Psoas muscle (tissue), 8 donors: ENCODE data around the gene ANXA3. TPM values are rescaled to one million over a fixed set of nuclear protein-coding genes. Genes with fewer than 3 reads are reported as not detected.

ENCODE experiments used
- ATAC-seq, 4 donors: fragments of 200-7000 bp; cut with Tn5 transposase; one replicate each; pipeline ENCODE4 v1.9.1; 2020; ENCODE audit warnings: moderate library complexity in 3 of 4, mild to moderate bottlenecking in 2 of 4
- DNase-seq, 2 donors: peaks; one replicate each; pipeline ENCODE4 v3.0.0-alpha.2; 2020
- H3K27ac ChIP-seq: fragments of 200-600 bp; one replicate; pipeline ENCODE4 v1.8.0; 2022
- H3K27me3 ChIP-seq, 3 donors: fragments of 200-600 bp in 1 of 3; one replicate each; pipeline versions ENCODE4 v1.6.1 to v1.8.0; 2013 to 2022; ENCODE audit warnings: low read length in 2 of 3, mild to moderate bottlenecking in 2 of 3, moderate library complexity in 1 of 3; ENCODE audit not compliant: insufficient read depth in 3 of 3
- H3K36me3 ChIP-seq, 2 donors: fragments of 200-600 bp in 1 of 2; one replicate each; pipeline versions ENCODE4 v1.6.1 to v1.8.0; 2013 to 2022; ENCODE audit warnings: low read depth in 1 of 2, mild to moderate bottlenecking in 1 of 2, moderate library complexity in 1 of 2; ENCODE audit not compliant: insufficient read depth in 1 of 2
- H3K4me1 ChIP-seq: fragments of 200-600 bp; one replicate; pipeline ENCODE4 v1.8.0; 2022
- H3K4me3 ChIP-seq: fragments of 200-600 bp; one replicate; pipeline ENCODE4 v1.8.0; 2022; ENCODE audit warnings: mild to moderate bottlenecking
- H3K9me3 ChIP-seq: fragments of 200-600 bp; one replicate; pipeline ENCODE4 v1.8.0; 2022
- CTCF ChIP-seq: fragments of 200-600 bp; IDR thresholded peaks from one replicate; pipeline ENCODE4 v1.8.0; 2022; ENCODE audit warnings: antibody characterized with exemption
- WGBS, 3 donors: extraction: QIAGEN DNeasy Blood & Tissue Kit; methylation state at CpG; one replicate each; pipeline versions ENCODE4 v1.1.6 to v1.1.7; 2013; 5-methylcytosine and 5-hydroxymethylcytosine counted together
- intact Hi-C, 2 donors: fragments of 100-400 bp; cut with DNase I; formaldehyde crosslinking; loops; one replicate each; pipeline versions ENCODE4 v1.11.0 to v1.14.2; 2022
- polyA plus RNA-seq, 3 donors: library from polyadenylated mRNA; stranded (reverse); fragments of 200-250 nt; gene quantifications; one replicate each; pipeline ENCODE4 v1.2.3, GENCODE V29; 2013
- total RNA-seq, 4 donors: library from RNA; stranded (reverse); fragmentation: NEBNext Ultra II Directional in 2 of 4; extraction: Animal tissue kit (Norgen Biotek cat#: 25700) in 2 of 4; gene quantifications; one replicate each; pipeline versions ENCODE4 v1.2.1 to v1.2.4, GENCODE V29; 2021 to 2023
- donor health status: healthy with polysubstance abuse.
- donor health status: DM: no; HTN: no; CAD: no; lungs with moderate emphysema.
- donor health status: Bipolar disorder and iron deficiency.
- donor health status: healthy.
- donor health status: DM: yes; HTN: yes; CAD: no.
- donor health status: DM: no; HTN: no; CAD: no.
- donor health status: DM: no; HTN: no; CAD: no.
- donor health status: DM: yes; HTN: yes; CAD: no.

Gene ANXA3
- total and polyA plus RNA-seq, 7 donors = 11.8 to 27.6 (median 18.1) TPM

DNA sequence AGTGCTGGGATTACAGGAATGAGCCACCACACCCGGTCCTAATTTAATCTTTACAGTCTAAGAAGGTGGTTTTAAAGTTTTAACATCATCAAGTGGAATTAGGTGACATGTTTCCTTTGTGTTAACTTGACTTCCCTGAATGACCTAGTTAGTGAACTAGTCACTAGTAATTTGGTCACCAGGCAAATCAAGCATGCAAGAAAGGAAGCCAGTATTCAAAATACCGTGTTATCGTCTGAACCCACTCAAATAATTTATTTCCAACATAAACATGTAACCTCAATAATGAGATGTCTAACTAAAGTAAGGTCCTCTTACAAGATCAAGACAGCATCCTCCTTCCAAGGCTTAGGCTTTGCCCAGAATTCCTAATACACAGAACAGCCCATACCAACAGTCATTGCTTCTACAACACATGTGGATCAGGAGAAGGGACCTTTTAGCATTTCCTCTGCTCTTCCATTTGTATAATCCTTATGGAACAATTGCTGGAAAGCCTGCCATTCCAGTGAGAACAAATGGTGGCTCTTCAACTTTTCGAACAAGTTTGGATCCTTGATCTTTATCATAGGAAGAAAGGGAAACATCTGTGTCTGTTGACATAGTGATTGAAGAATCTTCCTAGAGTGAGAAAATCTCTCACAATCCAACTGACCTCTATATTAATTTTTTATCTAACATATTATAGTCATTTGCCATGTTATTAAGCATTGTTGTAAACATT, 97.2 kb downstream of the ANXA3 start:
- H3K4me3 ChIP-seq = no peak overlapping the region
- no peak for DNase-seq
- TF ChIP-seq CTCF = no peak
- ATAC-seq = no peak
- 78 to 84% (median 82%) methylated on average over 4 of the region's 4 CpGs for WGBS, 3 donors
- H3K27ac ChIP-seq = no peak overlapping the region
- peaks cover 13% of the 10 kb centered on the region for H3K4me1 ChIP-seq
- H3K36me3 ChIP-seq = no peaks in the 10 kb centered on the region
- no peaks in the 10 kb centered on the region for H3K9me3 ChIP-seq
- H3K27me3 ChIP-seq = no peaks in the 10 kb centered on the region
- intact Hi-C loops = loop anchor here in 1 of 2 donors (5.0 kb wide), 1 partner anchor 128 kb away; the partner anchor contains the start of gene BMP2K

DNA sequence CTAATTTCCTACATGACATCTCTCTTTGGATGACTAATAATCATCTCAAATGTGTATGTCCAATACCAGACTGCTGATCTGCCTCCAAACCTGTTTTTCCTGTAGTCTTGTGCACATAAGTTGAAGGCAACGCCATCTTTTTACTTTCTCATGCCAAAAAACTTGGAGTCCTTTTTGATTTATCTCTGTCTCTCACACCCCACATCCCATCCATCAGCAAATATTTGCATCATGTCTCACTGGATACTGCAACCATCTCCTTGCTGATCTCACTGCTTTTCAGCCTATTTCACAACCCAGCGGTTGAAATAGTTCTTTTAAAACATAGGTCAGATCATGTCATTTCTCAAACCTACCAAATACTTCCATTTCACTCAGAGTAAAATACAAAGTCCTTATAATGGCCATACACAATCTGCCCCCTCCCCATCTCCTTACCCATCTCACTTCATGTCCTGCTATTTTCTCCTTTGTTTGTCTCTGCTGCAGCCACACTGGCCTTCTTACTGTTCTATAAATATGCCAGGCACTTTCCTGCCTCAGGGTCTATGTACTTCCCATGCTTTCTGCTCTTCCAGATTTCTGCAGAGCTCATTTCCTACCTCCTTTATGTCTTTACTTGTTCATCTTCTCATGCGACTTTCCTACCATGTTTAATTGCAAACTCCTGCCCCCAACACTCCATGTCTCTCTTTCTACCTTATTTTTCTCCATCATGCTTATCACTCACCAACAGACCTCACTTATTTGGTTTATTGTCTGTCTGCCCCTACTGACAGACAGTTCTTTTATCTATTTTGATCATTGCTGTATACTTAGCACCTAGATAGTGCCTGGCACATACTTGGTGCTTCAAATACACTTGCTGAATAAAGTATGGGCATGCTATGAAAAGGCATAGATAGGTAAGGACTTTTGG, 98.8 kb downstream of the ANXA3 start:
- H3K36me3 ChIP-seq = no peaks in the 10 kb centered on the region
- 87 to 88% (median 87%) methylated on average over 3 of the region's 3 CpGs for WGBS, 3 donors
- intact Hi-C loops = no loop called here
- no peak overlapping the region for H3K27ac ChIP-seq
- TF ChIP-seq CTCF = no peak
- ATAC-seq (no peak), DNase-seq (no peak)
- no peaks in the 10 kb centered on the region for H3K9me3 ChIP-seq
- H3K4me3 ChIP-seq = no peak overlapping the region
- H3K4me1 ChIP-seq = peaks cover 9% of the 10 kb centered on the region
- H3K27me3 ChIP-seq = no peaks in the 10 kb centered on the region

DNA sequence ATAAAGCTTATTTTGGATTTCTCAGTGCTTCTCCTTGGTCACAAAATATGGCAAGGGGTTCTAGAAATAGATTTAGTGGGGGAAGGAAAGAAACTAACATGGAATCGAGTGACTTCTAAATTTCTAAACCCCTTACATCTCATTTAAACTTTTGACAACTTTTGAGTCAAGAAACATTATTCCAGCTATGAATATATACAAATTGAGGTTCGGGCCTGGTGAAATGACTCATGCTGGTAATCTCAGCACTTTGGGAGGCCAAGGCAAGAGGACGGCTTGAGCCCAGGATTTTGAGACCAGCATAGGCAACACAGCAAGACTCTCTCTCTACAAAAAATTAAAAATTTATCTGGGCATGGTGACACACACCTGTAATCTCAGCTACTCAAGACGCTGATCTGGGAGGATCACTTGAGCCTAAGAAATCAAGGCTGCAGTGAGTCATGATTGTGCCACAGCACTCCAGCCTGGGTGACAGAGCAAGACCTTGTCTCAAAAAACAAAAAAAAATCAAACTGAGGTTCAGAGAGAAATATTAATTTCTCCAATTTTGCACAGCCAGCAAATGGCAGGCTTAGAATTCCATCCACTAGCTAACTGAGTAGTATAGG, 99.8 kb downstream of the ANXA3 start:
- no peak overlapping the region for H3K4me3 ChIP-seq
- H3K36me3 ChIP-seq = no peaks in the 10 kb centered on the region
- peaks cover under 1% of the 10 kb centered on the region for H3K4me1 ChIP-seq
- 95 to 97% (median 97%) methylated on average over 4 of the region's 4 CpGs for WGBS, 3 donors
- H3K27ac ChIP-seq = no peak overlapping the region
- intact Hi-C loops = no loop called here
- no peaks in the 10 kb centered on the region for H3K27me3 ChIP-seq
- DNase-seq (no peak), ATAC-seq (no peak)
- TF ChIP-seq CTCF = no peak
- no peaks in the 10 kb centered on the region for H3K9me3 ChIP-seq

- WGBS, 3 donors = 47 to 50% (median 48%) methylated on average over 1 of the region's 1 CpG
- no peaks in the 10 kb centered on the region for H3K4me1 ChIP-seq
- no peak for ATAC-seq
Observed at GRCh38 chr4:78652282-78652876, 100.8 kb downstream of the ANXA3 start.

More at GRCh38 chr4:78652282-78652876, 100.8 kb downstream of the ANXA3 start:
- no peak for TF ChIP-seq CTCF
- no peak overlapping the region for H3K4me3 ChIP-seq
- H3K36me3 ChIP-seq = no peaks in the 10 kb centered on the region
- H3K27ac ChIP-seq = no peak overlapping the region
- DNase-seq = no peak
- no peaks in the 10 kb centered on the region for H3K9me3 ChIP-seq
- H3K27me3 ChIP-seq = no peaks in the 10 kb centered on the region
- intact Hi-C loops = no loop called here
